Effector memory CD4-positive, alpha-beta T cell (primary cell): ENCODE results near the gene KRT83.
"Not testable (repeated sequence)": the region's sequence is repeated elsewhere in the genome, so short reads cannot be mapped to it uniquely, and the experiment has no call there.

Experiments
- DNase-seq, 3 donors: peaks; one replicate each; pipeline ENCODE4 v3.0.0-alpha.2; 2020
- H3K27ac ChIP-seq: 2 replicates; pipeline ENCODE4 v1.7.0; 2013; ENCODE audit warnings: mild to moderate bottlenecking, low read length, moderate library complexity; ENCODE audit not compliant: insufficient read depth, poor library complexity, severe bottlenecking
- H3K27me3 ChIP-seq: replicated peaks from 2 replicates; pipeline ENCODE4 v1.7.0; 2013; ENCODE audit warnings: mild to moderate bottlenecking, low read length; ENCODE audit not compliant: insufficient read depth, control insufficient read depth, poor library complexity, severe bottlenecking
- H3K36me3 ChIP-seq: 2 replicates; pipeline ENCODE4 v1.7.0; 2013; ENCODE audit warnings: mild to moderate bottlenecking, low read length, moderate library complexity; ENCODE audit not compliant: control insufficient read depth, insufficient read depth
- H3K4me1 ChIP-seq: 2 replicates; pipeline ENCODE4 v1.7.0; 2013; ENCODE audit warnings: low read length, mild to moderate bottlenecking; ENCODE audit not compliant: control insufficient read depth, insufficient read depth, poor library complexity, severe bottlenecking
- H3K4me3 ChIP-seq: 2 replicates; pipeline ENCODE4 v1.7.0; 2013; ENCODE audit warnings: low read length, low read depth, mild to moderate bottlenecking; ENCODE audit not compliant: insufficient read depth, poor library complexity, severe bottlenecking
- H3K9me3 ChIP-seq: 2 replicates; pipeline ENCODE4 v1.7.0; 2013; ENCODE audit warnings: mild to moderate bottlenecking, low read length, moderate library complexity; ENCODE audit not compliant: control insufficient read depth

KRT83 gene

GRCh38 chr12:52313461-52313860 lies 7.7 kb downstream of the KRT83 start:
- Histone ChIP-seq H3K27me3 (peaks cover 3% of the 10 kb centered on the region), H3K4me1 (no peaks in the 10 kb centered on the region), H3K9me3 (no peaks in the 10 kb centered on the region), H3K27ac (no peak overlapping the region), H3K36me3 (no peaks in the 10 kb centered on the region), H3K4me3 (no peak overlapping the region)
- no peak for DNase-seq

GRCh38 chr12:52312086-52312485 lies 9.1 kb downstream of the KRT83 start:
- no peaks in the 10 kb centered on the region for H3K4me1 ChIP-seq
- no peak overlapping the region for H3K27ac ChIP-seq
- H3K27me3 ChIP-seq: peaks cover 3% of the 10 kb centered on the region
- DNase-seq: no peak
- no peaks in the 10 kb centered on the region for H3K36me3 ChIP-seq
- H3K4me3 ChIP-seq: no peak overlapping the region
- H3K9me3 ChIP-seq: no peaks in the 10 kb centered on the region

GRCh38 chr12:52311285-52311648 lies 9.9 kb downstream of the KRT83 start:
- Histone ChIP-seq H3K27me3 (peaks cover 3% of the 10 kb centered on the region), H3K4me1 (no peaks in the 10 kb centered on the region)
- no peak for DNase-seq

GRCh38 chr12:52310622-52311284 lies 10.4 kb downstream of the KRT83 start:
- H3K36me3 ChIP-seq: no peaks in the 10 kb centered on the region
- H3K4me1 ChIP-seq: no peaks in the 10 kb centered on the region
- no peak overlapping the region for H3K4me3 ChIP-seq
- peaks cover 3% of the 10 kb centered on the region for H3K27me3 ChIP-seq
- no peak overlapping the region for H3K27ac ChIP-seq
- DNase-seq: no peak
- H3K9me3 ChIP-seq: no peaks in the 10 kb centered on the region

More at GRCh38 chr12:52311285-52311648, 9.9 kb downstream of the KRT83 start:
- Histone ChIP-seq H3K27ac (no peak overlapping the region), H3K36me3 (no peaks in the 10 kb centered on the region), H3K9me3 (no peaks in the 10 kb centered on the region), H3K4me3 (no peak overlapping the region)

GRCh38 chr12:52308806-52309425 lies 12.3 kb downstream of the KRT83 start:
- Histone ChIP-seq H3K4me3 (no peak overlapping the region), H3K4me1 (no peaks in the 10 kb centered on the region), H3K27me3 (peaks cover 3% of the 10 kb centered on the region), H3K27ac (no peak overlapping the region), H3K36me3 (no peaks in the 10 kb centered on the region), H3K9me3 (no peaks in the 10 kb centered on the region)
- no peak for DNase-seq

GRCh38 chr12:52307836-52308805 lies 13.1 kb downstream of the KRT83 start:
- Histone ChIP-seq H3K4me1 (no peaks in the 10 kb centered on the region), H3K4me3 (no peak overlapping the region), H3K27ac (no peak overlapping the region), H3K9me3 (no peaks in the 10 kb centered on the region), H3K36me3 (no peaks in the 10 kb centered on the region), H3K27me3 (peaks cover 3% of the 10 kb centered on the region)
- no peak for DNase-seq

GRCh38 chr12:52306731-52307130 lies 14.5 kb downstream of the KRT83 start:
- H3K9me3 ChIP-seq: no peaks in the 10 kb centered on the region
- no peaks in the 10 kb centered on the region for H3K36me3 ChIP-seq
- no peaks in the 10 kb centered on the region for H3K4me1 ChIP-seq
- H3K27me3 ChIP-seq: peaks cover 3% of the 10 kb centered on the region
- H3K27ac ChIP-seq: no peak overlapping the region
- no peak for DNase-seq
- H3K4me3 ChIP-seq: no peak overlapping the region

GRCh38 chr12:52305921-52306705 lies 15.1 kb downstream of the KRT83 start:
- H3K36me3 ChIP-seq: no peaks in the 10 kb centered on the region
- H3K4me1 ChIP-seq: no peaks in the 10 kb centered on the region
- H3K27me3 ChIP-seq: peaks cover 3% of the 10 kb centered on the region
- H3K27ac ChIP-seq: no peak overlapping the region
- no peak overlapping the region for H3K4me3 ChIP-seq
- no peaks in the 10 kb centered on the region for H3K9me3 ChIP-seq
- DNase-seq: no peak

- not testable (repeated sequence) for H3K27me3 ChIP-seq, H3K4me1 ChIP-seq, H3K36me3 ChIP-seq, H3K4me3 ChIP-seq, H3K9me3 ChIP-seq, H3K27ac ChIP-seq, DNase-seq
Observed at GRCh38 chr12:52304941-52305411, 16.2 kb downstream of the KRT83 start.
